Raji (cell line): ENCODE results near the gene SYNE2.

Source experiments
- POLR2A ChIP-seq: IDR thresholded peaks from 2 replicates; pipeline ENCODE4 v1.6.1; 2011; ENCODE audit warnings: low read depth, low read length, control low read depth; ENCODE audit not compliant: insufficient read depth

SYNE2 gene

DNA sequence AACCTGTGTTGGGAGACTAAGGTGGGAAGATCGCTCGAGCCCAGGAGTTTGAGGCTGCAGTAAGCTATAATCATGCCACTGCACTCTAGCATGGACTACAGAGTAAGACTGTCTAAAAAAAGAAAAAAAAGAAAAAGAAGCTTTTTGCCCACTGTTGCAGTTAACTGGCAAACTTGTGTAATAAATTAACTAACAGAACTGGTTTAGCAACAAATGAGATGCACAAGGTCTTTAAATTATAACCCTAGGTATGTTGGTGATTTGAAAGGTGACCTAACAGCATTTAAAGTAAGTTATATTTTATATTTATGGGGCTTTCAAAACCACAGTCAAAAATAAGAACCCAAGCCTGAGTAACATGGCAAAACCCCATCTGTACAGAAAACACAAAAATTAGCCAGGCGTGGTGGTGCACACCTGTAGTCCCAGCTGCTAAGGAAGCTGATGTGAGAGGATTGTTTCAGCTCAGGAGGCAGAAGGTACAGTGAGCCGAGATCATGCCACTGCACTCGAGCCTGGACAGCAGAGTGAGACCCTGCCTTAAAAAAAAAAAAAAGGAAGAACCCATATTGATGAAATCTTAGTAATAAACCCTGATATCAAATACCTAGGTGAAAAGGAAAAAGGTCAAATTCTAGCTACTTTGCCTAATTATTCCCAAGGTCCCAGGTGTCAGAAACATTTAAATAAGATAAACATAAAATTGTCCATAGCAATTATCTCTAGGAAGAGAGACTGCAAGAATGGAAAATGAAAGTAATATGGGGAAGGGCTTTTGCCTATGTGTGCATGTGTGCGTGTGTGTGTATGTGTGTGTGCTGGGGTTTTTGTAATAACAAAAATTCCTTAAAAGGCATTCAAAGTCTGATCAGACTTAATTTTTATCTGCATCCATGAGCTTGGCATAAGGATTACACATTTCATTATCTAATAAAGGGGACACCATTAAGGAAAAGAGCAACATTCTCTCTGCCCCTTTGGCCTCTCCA, 15.4 kb downstream of the SYNE2 start:
- peak; percentile 33; the same call in 1 of the 2 replicates for TF ChIP-seq POLR2A

DNA sequence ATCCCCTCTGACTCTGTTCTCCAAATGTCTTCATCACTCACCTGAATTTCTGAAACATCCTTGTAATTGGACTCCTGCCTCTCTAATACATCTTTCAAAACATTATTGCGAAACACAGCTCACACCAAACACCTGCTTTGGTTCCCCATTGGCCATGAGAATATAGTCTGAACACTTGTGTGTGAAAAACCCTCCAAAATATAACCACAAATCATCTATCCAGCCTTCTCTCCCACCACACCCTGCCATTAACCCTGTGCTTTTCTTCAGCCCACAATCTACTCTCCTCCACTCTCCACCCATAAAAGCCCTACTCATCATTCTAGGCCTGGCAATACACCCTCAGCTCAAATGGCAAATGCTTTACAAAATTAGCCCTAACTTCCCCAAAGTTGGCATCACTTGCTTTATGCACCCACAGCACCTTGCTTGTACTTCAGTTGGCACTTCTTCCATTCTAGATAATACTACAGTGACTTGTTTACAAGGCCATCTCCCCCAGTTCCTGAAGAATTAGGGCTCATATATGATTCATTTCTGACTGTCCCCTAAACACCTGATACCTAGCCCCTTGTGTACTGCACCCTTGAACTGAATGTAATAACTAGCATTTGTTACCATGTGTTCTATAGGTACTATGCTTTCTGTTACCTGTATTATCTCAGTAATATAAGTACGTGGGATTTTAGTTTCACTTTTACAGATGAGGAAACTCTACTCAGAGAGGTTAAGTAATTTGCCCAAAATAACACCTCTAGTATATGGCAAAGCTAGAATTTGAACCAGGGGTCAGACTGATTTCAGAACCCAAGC, 17.3 kb downstream of the SYNE2 start:
- TF ChIP-seq POLR2A, result 0 out of 2 replicates have a peak, but pooled peaks have one; percentile 18

DNA sequence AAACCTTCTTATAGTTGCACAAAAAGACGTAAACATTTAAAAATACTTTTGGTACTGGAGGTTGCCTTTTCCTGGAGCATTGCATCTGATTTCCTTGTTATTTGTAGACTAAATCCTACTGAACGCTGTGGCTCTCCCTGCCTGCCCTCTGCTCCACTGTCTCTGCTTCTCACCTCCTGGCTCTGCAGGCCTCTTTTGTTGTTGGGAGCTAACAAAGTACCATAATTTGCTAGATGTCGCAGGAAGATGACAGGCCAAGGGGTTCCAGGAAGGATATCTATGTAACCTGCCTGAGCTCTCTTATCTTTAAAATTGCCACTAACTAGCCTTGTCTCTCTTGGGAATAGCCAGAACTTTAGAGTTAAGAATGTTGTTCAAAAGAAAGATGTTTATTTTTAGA, 21.4 kb downstream of the SYNE2 start:
- TF ChIP-seq POLR2A, result no peak

DNA sequence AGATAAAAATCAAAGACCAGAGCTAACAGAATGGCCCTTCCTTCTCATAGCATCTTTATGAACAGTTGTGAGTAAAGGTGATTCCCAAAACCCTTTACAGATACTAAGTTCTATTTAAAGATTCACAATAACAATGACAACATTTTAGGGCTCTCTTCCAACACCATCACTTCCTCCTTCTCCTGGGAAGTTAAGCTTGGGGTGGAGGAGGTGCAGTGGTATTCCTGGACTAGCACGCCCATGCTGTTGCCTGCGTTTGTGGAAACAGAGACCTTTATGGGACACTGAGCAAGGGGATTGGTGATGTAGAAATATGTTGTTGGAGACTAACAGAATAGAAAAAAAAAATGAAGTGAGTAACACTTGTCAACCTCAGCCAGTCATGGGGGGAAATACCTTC, 22.5 kb downstream of the SYNE2 start:
- no peak for TF ChIP-seq POLR2A

DNA sequence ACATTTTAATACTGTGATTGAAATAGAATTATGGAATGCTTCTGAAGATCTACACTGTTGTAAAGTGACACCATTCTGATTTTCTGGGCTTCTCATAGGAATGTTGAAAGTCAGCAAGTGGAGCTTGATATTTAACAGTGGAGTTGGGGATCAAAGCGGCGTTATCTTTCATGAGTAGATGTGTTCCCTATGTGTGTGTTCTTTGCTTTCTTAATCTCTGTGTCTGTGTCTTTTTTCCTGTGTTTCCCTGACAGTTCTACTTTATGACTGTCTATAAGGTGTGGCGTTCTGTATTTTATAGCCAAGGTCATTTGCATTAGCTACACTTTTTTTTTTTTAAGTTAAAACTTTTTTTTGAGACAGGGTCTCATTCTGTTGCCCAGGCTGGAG, 24.7 kb downstream of the SYNE2 start:
- no peak for TF ChIP-seq POLR2A

DNA sequence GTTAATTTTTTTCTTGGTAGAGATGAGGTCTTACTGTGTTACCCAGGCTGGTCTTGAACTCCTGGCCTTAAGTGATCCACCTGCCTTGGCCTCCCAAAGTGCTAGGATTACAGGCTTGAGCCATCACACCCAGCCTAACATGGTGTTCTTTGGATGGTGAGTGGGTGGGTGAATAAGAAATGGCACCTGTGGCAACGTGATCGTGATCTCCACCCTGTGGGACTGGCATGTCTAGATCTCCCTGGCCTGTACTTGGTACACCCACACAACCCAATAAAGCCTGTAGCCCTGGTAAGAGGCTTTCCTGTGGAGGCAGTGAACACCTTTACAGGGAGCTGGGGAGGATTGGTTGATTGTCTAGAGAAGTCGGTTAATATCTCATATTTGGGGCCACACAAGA, 25.2 kb downstream of the SYNE2 start:
- TF ChIP-seq POLR2A, result no peak

DNA sequence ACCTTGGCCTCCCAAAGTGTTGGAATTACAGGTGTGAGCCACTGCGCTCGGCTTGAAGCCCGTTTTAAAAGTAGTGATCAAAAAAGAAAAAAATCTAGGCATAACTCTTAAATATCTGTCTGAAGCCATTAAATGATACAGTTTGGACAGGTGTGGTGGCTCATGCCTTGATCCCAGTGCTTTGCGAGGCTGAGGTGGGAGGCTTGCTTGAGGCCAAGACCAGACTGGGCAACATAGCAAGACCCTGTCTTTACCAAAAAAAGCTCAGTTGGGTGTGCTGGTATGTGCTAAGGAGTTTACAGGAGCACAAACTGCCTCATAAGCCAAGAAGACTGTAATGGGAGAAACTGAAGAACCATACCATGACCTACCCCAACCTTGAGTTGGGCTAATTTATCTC, 26.0 kb downstream of the SYNE2 start:
- TF ChIP-seq POLR2A, result no peak

DNA sequence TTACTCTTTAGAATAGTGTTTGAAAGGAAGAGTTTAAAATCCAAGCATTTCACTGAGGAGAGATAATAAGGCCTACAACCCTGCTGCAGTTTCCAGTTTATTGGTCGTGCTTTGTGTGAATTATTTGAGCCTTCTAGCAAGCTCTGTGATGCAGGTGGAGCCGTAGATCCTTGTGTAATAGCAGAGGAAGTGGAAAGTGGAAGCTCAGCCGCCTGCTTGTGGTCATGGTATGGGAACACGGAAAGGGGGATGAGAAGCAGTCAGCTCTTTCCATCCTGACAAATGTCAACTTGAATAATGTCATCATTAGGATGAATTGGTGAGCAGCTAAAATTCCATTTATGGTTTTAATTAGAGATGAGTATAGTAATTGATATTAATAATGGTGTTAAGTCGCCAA, 29.1 kb downstream of the SYNE2 start:
- no peak for TF ChIP-seq POLR2A

DNA sequence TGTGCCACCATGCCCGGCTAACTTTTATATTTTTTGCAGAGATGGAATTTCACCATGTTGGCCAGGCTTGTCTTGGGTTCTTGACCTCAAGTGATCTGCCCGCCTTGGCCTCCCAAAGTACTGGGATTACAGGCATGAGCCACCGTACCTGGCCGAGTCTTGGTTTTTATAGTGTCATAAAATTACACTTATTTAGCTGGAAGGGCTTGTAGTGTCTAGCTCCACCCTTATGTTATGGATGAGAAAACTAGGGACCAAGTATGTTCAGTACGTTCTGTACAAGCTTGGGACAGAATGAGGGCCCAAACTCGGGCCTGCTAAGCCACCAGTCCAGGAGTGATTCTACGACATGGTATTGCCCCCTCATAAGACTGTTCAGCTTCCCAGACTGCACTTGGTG, 35.1 kb downstream of the SYNE2 start:
- no peak for TF ChIP-seq POLR2A

DNA sequence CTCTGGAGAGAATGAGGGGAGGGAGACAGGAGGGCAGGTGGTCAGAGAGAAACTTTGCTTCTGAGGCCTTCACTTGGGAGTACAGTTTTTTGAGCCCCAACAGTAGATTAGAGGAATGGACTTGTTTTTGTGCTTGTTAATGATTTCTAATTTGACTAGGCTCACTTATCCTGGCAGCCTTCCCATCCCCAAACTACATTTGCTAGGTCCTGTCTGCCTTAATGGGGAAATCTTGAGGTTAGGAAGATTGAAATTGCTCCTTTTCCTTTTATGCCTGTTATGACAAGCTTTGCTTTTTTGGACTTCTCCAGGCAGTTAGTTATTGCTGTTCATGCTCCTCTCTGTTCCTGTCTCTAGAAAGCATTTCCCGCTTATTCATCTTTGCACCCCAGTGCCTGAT, 37.7 kb downstream of the SYNE2 start:
- TF ChIP-seq POLR2A, result no peak

DNA sequence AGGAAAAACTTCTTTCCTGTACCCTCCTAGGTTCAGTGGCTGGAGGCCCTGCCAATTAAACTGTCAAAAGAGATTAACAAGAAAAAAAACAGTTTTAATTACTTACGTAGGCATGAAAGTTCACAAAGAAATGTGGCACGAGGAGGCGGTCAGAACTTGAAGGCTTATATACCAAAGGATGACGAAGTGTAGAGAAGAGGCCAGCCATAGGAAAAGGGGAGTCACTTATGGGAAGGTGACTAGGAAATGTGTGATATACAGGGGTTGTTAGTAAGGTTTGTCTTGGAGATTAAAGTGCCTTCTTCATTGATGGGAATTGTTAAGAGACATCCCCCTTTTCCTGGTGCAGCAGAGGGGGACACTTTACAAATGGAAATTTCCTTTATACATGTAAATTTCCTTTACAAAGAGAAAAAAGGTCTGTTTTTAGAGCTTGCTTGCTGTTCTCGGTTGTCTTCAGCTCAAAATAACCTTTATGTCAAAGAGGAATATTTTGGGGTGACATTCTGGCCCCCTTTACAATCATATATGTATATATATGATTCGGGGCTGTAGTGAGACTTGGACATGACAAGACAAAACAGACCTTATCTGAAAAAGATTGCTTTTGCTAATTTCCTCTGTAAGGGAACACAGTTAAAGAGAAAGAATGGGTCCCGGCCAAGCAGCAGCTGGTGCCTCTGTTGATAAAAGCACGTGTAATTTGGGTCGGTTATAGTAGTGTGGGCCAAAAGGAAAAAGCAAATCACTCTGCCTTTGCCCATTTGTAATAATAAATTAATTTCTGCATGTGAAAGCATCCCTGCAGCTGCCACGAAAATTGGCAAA, 38.6 kb downstream of the SYNE2 start:
- no peak for TF ChIP-seq POLR2A

DNA sequence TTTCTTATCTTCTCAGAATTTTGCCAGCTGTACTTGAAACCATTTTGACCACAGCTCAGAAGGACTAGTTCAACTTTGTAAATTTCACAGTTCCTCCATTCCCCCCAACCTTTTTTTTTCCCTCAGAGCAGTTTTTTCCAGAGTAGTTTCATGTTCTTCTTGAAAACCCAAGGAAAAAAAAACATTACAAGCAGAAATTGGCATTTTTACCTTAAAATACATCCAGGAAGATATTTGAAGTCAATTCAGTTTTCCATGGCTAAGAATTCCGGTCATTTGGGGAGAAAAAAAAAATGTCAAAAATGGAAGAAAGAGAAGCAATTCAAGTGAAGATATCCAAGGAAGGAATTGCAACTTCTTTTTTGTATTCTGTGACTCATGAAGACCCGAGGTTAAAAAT, 39.5 kb downstream of the SYNE2 start:
- no peak for TF ChIP-seq POLR2A

DNA sequence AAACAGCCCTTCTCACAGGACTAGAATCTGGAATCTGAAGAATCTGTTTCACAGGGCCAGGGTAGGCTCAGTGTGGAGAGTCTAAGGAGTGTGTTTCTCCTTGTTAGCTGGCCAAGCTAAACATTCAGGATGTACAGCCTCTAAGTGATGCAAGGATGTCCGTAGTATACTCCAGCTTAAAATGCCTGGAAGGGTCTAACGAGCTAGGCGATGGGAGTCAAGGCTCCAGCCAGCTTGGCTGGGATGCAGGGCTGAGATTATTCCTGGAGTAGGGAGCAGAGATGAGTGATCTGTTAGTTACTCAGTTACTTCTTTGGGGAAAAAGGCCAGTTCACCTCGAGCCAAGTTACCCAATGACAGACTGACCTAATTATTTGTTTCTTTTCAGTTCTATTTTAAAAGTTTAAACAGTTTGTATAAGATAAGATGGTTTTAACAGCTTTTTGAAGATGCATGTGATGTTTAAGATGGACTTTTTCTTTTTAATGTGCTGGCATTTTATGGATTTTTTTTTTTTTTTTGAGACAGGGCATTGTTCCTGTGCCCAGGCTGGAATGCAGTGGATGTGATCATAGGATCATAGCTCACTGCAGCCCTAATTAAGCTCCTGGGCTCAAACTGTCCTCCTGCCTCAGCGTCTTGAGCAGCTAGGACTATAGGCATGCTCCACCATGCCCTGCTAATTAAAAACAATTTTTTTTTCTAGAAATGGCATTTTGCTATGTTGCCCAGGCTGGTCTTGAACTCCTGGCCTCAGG, 41.1 kb downstream of the SYNE2 start:
- no peak for TF ChIP-seq POLR2A

DNA sequence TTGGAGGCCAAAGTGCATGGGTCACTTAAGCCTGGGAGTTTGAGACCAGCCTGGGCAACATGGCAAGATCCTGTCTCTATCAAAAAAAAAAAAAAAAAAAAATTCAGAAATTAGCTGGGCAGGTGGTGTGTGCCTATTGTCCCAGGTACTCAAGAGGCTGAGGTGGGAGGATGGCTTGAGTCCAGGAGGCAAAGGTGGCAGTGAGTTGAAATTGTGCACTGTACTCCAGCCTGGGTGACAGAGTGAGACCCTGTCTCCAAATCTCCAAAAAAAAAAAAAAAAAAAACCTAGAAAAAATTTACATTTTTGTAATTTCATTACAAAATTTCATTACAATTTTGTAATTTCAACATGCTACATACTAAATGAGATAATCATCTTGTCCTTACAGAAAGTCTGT, 42.7 kb downstream of the SYNE2 start:
- no peak for TF ChIP-seq POLR2A

DNA sequence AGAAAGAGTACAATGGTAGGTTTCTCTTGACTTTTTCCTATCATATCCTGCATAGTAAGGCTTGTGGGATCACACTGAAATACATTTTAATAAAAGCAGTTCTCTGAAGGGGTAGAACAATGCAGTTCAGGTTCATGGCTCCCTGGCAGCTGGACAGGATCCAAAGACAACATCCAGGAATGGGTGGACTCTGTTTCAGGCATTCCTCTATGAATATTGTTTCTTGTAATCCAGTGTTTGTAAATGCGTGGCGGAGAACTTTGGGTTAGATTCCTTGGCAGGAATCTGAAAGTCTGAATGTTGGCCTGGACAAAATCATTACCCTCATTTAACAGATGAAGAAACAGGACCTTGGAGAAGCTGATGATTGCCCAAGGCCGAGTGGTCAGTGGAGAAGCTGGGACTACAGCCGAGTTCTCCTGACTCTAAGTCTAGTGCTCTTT, 43.5 kb downstream of the SYNE2 start:
- TF ChIP-seq POLR2A, result no peak

DNA sequence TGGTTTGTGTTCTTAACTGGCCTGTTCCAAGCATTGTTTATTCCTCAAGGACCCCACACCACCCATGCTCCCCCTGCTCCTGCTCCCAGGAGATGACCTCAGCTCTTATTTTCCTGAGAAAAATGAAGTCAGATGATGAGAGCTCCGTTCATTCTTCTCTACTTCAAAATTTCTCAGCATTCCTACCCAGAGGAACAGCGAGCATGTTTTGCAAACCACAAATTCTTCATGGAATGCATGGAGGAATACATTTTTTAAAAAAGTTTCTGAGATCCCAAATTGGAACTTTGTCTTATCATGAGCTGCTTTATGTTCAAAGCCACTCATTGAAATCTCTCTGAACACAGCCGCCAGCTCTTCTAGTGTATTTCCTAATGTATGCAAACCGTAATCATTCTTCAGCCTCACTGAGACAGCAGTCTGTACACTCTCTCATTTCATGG, 44.9 kb downstream of the SYNE2 start:
- TF ChIP-seq POLR2A, result no peak
